A549 treated with RU486 at 1 μM for 4 hours (cell line): ENCODE data around the gene EFCAB12. TPM values are rescaled to one million over a fixed set of nuclear protein-coding genes. Genes with fewer than 3 reads are reported as not detected.

Source experiments
- total RNA-seq: library from RNA; stranded (reverse); fragments of 200-300 nt; extraction: Qiagen RNA extraction; gene quantifications from 5 replicates; pipeline ENCODE4 v1.2.3, GENCODE V29; 2022; ENCODE audit warnings: low read depth

The EFCAB12 gene
- total RNA-seq: 0.39 to 0.82 TPM (median 0.70 TPM) in 5 replicates

DNA sequence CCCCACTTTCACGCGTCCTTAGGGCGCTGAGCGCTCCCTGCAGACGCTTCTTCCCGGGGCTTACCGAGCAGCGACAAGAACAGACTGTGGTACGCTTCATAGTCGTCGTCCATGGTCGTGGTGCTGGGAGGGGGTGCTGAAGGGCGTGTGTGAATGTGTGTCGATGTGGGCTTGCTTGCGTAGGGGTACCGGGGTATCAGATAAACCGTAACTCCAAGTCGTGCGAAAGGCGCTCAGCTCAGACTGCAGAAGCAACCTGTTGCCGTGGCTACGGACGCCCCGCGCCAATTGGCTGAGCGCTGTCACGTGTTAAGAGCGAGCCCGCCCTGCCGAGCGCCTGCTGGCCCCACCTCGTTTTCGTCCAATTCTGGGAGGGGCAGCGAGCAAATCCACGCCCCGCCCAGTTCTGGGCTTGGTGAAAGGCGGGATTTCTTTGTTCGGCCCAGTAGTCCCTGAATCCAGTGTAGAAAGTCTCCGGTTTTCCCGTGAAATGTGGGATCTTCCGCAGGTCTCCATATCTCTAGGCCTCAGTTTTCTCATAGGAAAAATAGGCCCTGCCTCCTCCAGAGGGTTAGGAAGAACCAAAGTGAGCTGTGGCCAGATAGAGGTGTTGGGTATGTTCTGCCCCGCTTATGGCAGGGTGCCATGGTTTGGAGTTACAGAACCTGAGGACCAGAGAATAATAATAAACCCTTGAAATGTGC lies at the start of gene EFCAB12:
EFCAB12 (minus strand) TSS at position 261 of the 704 bp plus-strand sequence; CDS start at position 113, 148 bp downstream.

DNA sequence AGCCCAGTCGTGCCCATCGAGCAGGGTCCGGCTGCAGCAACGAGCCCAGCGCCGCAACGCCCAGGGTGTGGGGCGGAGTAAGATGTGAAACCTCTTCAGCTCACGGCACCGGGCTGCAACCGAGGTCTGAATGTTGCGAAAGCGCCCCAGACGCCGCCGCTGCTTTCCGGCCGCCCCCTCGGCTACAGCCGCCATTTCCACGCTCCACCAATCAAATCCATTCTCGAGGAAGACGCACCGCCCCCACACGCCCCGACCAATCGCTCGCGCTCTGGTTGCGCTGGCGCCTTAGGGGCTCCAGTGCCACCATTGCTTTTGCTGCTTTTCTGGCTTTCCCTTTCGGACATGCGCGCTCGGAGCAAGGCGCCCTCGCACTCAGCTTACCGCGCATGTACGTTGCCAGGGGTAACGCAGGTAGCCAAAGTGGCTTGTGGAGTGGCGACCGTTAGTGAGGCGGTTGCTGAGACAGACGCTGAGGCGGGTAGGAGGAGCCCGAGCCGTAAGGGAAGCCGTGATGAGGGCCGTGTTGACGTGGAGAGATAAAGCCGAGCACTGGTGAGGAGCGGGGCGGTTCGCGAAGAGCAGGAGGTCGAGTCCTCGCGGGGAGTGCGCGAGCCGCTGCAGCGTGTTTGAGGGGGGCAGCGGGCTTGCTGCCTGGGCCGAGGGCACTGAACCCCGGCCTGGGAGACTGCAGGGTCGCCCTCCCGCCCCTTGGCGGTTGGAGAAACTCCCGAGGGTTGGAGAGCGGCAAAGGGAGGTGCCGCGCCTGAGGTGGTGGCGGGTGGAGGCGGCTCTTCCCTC lies 11.6 kb upstream of the EFCAB12 start, which contains the start of the genes IFT122 and MBD4:
IFT122 (plus strand) TSS at position 408 of the 801 bp plus-strand sequence; CDS start at position 515, 107 bp downstream.
MBD4 (minus strand) TSS at position 132 of the 801 bp plus-strand sequence; CDS start at position 17, 115 bp downstream.

Other genes with a start within 250 kb of the EFCAB12 start
- 277 to 355 TPM (median 342 TPM) in 5 replicates for gene CNBP, start 244.7 kb downstream of the EFCAB12 start, total RNA-seq
- 71.7 to 86.4 TPM (median 84.9 TPM) in 5 replicates for gene COPG1, start 179.0 kb downstream of the EFCAB12 start, total RNA-seq
- 41.8 to 49.0 TPM (median 44.8 TPM) in 5 replicates for gene HMCES, start 149.8 kb downstream of the EFCAB12 start, total RNA-seq
- 22.0 to 26.0 TPM (median 25.1 TPM) in 5 replicates for gene MBD4, start 11.3 kb upstream of the EFCAB12 start, total RNA-seq
- gene IFT122, start 11.6 kb upstream of the EFCAB12 start, total RNA-seq: 11.7 to 14.0 TPM (median 13.6 TPM) in 5 replicates
- gene RHO, start 100.0 kb upstream of the EFCAB12 start, total RNA-seq: not detected in 5 replicates
- gene H1-8, start 114.5 kb upstream of the EFCAB12 start, total RNA-seq: not detected in 5 replicates
- 78.3 to 95.3 TPM (median 82.5 TPM) in 5 replicates for gene PLXND1, start 178.0 kb upstream of the EFCAB12 start, total RNA-seq